ENCODE measurements around the gene NEK11.

DNA sequence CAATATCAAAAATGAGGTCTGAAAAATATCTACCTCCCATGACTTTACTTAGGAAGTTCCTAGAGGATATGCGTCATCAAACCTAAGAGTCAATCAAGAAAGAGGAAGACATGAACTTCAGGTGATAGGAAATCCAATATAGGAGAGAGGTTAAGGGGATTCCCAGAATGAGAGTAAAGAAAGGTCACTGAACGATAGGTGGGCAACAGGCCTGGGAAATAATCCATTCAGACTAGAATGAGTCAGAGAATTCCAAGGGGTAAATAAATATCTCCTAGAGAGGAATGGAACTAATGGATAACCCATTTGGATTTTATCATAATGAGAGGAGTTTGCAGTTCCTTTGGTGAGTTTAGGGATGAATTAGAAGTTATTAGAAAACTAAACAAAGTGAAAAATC, 223.8 kb downstream of the NEK11 start:
- TF ChIP-seq, protein P1, sequence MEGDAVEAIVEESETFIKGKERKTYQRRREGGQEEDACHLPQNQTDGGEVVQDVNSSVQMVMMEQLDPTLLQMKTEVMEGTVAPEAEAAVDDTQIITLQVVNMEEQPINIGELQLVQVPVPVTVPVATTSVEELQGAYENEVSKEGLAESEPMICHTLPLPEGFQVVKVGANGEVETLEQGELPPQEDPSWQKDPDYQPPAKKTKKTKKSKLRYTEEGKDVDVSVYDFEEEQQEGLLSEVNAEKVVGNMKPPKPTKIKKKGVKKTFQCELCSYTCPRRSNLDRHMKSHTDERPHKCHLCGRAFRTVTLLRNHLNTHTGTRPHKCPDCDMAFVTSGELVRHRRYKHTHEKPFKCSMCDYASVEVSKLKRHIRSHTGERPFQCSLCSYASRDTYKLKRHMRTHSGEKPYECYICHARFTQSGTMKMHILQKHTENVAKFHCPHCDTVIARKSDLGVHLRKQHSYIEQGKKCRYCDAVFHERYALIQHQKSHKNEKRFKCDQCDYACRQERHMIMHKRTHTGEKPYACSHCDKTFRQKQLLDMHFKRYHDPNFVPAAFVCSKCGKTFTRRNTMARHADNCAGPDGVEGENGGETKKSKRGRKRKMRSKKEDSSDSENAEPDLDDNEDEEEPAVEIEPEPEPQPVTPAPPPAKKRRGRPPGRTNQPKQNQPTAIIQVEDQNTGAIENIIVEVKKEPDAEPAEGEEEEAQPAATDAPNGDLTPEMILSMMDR (IDR thresholded peaks at IDR 0.05): no peak
- TF ChIP-seq POLR2A (IDR thresholded peaks at IDR 0.05): no peak

Measured in thyroid gland (tissue), 4 donors.